ENCODE data around the gene RPL22L1. TPM values are rescaled to one million over a fixed set of nuclear protein-coding genes. Genes with fewer than 3 reads are reported as not detected.

The RPL22L1 gene
- 8.4 and 43.1 TPM in 2 replicates for total RNA-seq (2014; rRNA removed; shearing (Covaris generic); ENCODE audit: low replicate concordance)

DNA sequence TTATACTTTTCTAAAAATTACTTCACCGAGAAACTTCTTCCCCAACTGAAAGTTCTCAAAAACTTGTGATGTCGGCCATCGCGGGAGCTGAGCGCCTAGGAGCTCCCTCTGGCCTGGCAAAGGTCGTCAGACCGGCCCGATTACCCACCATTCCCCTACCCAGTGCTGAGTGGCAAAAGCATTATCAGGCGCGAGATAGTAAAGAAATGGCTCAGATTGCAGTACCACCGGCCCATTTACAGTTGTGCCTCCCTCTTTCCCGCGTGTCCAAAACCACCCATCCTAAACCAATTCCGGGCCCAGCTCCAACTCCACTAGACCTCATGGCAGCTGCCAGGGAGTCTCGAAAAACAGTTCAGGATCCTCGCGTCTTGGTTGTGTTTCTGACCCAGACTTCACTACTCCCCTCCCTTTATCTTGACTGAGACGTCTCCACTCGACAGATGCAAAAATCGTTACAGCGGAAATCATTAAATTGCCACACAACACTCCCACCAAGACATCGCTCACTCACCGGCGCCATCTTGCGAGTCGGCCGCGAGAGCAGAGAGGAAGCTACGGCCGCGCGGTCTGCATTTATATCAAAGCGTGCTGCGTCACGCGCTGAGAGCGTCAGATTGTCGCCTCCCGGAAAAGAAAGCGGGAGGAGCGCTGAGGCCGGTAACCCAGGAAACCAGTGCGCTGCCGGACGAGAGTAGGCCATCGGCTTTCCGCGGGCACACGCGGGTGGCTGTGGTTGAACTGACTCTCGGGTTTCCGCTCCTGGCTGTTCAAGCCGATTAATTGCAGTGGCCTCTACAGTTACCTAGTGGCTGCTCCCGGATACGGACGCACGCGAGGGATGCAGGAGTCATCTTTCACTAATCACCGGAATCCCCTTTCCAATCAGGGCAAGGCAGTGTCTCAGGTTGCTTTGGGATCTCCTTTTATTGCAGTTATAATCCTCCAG, at the start of gene RPL22L1:
Gene RPL22L1 (minus strand): TSS at position 551 of the 949 bp plus-strand sequence. CDS start 28 bp downstream, at position 523.
- Histone ChIP-seq H3K9me2 (replicated peaks; ENCODE audit: insufficient read depth, low read length) (no peaks in the 10 kb centered on the region), H3K79me2 (ENCODE audit: low read length) (peaks cover 17% of the 10 kb centered on the region), H3K9ac (ENCODE audit: low read length) (peak within 1 kb of the TSS; percentile 92), H4K20me1 (ENCODE audit: insufficient read depth, low read depth, low read length) (peaks cover 30% of the 10 kb centered on the region), H3K9me3 (ENCODE audit: low read length) (no peaks in the 10 kb centered on the region), H3K4me1 (ENCODE audit: low read length) (peaks cover 26% of the 10 kb centered on the region), H3K4me2 (ENCODE audit: low read depth, low read length, poor library complexity, severe bottlenecking) (peak within 1 kb of the TSS; percentile 98), H3K27me3 (ENCODE audit: low read length) (no peaks in the 10 kb centered on the region), H3K4me3 (ENCODE audit: low read length) (peak within 1 kb of the TSS; percentile 90), H2AFZ (ENCODE audit: low read length) (peak within 1 kb of the TSS; percentile 94), H3K27ac (ENCODE audit: low read length) (peak within 1 kb of the TSS; percentile 77), H3K36me3 (ENCODE audit: insufficient read depth, low read length) (peaks cover 32% of the 10 kb centered on the region)
- peak; percentile 98 for DNase-seq

DNA sequence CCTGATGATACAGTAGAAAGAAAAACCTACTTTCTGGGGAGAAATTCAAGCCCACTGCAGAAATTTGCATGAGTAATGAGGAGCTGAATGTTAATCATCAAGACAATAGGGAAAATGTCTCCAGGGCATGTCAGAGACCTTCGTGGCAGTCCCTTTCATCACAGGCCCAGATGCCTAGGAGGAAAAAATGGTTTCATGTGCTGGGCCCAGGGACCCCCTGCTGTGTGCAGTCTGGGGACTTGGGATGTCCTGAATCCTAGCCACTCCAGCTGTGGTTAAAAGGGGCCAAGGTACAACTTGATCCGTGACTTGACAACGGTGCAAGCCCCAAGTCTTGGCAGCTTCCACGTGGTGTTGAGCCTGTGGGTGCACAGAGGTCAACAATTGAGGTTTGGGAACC, 48.7 kb upstream of the RPL22L1 start:
- Histone ChIP-seq H3K4me1 (ENCODE audit: low read length) (no peaks in the 10 kb centered on the region), H3K9me3 (ENCODE audit: low read length) (no peaks in the 10 kb centered on the region), H3K27me3 (ENCODE audit: low read length) (no peaks in the 10 kb centered on the region), H3K79me2 (ENCODE audit: low read length) (no peaks in the 10 kb centered on the region), H3K36me3 (ENCODE audit: insufficient read depth, low read length) (no peaks in the 10 kb centered on the region), H3K9ac (ENCODE audit: low read length) (no peak overlapping the region), H3K9me2 (replicated peaks; ENCODE audit: insufficient read depth, low read length) (no peaks in the 10 kb centered on the region), H2AFZ (ENCODE audit: low read length) (no peak overlapping the region), H4K20me1 (ENCODE audit: insufficient read depth, low read depth, low read length) (no peaks in the 10 kb centered on the region), H3K4me3 (ENCODE audit: low read length) (no peak overlapping the region), H3K27ac (ENCODE audit: low read length) (no peak overlapping the region), H3K4me2 (ENCODE audit: low read depth, low read length, poor library complexity, severe bottlenecking) (no peak overlapping the region)
- DNase-seq, result no peak

DNA sequence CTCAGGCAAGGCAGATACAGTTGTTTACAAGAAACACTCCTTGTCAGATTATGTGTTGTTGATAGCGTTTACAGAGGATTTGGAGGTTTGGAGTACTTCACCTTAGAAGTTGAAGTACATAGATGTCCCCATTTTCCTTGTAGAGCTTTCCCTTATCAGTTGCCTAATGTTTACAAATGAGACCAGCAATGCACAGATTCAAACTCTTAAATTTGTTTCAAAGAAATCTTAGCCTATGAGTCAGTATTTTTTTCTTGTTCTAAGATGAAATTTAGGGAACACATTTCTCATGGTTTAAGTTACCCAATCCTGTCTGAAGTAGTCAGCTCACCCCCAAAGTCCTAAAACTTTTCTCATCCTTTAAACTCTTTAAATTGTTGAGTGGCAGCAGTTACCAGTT, 44.7 kb upstream of the RPL22L1 start:
- H3K9me2 ChIP-seq (replicated peaks; ENCODE audit: insufficient read depth, low read length), result no peaks in the 10 kb centered on the region
- no peak overlapping the region for H3K9ac ChIP-seq (ENCODE audit: low read length)

DNA sequence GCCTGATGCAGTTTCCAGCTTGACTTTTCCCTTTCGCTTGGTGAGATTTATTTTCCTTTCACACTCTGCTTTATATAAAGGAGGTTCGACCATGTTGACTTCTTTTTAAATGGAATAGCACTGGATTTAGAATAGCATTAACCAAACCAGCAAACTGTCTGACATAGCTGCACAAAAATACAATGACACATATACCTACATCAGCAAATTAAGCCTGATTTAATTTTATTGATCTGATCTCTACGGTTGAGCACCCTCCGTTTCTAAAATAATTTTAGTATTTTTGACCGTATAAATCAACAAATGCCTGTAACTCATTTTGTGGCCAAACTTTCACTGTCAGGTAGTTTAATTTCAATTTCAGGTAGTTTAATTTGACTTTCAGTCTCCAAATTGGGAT, 44.2 kb upstream of the RPL22L1 start:
- DNase-seq, result no peak
- no peaks in the 10 kb centered on the region for H3K27me3 ChIP-seq (ENCODE audit: low read length)
- H3K4me3 ChIP-seq (ENCODE audit: low read length), result no peak overlapping the region
- no peaks in the 10 kb centered on the region for H3K9me2 ChIP-seq (replicated peaks; ENCODE audit: insufficient read depth, low read length)
- H3K36me3 ChIP-seq (ENCODE audit: insufficient read depth, low read length), result no peaks in the 10 kb centered on the region
- H3K79me2 ChIP-seq (ENCODE audit: low read length), result no peaks in the 10 kb centered on the region
- H3K27ac ChIP-seq (ENCODE audit: low read length), result no peak overlapping the region
- no peaks in the 10 kb centered on the region for H4K20me1 ChIP-seq (ENCODE audit: insufficient read depth, low read depth, low read length)
- no peaks in the 10 kb centered on the region for H3K9me3 ChIP-seq (ENCODE audit: low read length)
- H3K4me2 ChIP-seq (ENCODE audit: low read depth, low read length, poor library complexity, severe bottlenecking), result no peak overlapping the region
- no peak overlapping the region for H3K9ac ChIP-seq (ENCODE audit: low read length)
- no peak overlapping the region for H2AFZ ChIP-seq (ENCODE audit: low read length)
- H3K4me1 ChIP-seq (ENCODE audit: low read length), result no peaks in the 10 kb centered on the region

More for the DNA sequence above, 44.7 kb upstream of the RPL22L1 start:
- no peak overlapping the region for H3K4me3 ChIP-seq (ENCODE audit: low read length)
- no peaks in the 10 kb centered on the region for H3K4me1 ChIP-seq (ENCODE audit: low read length)
- no peak overlapping the region for H3K4me2 ChIP-seq (ENCODE audit: low read depth, low read length, poor library complexity, severe bottlenecking)
- no peak for DNase-seq
- no peaks in the 10 kb centered on the region for H3K27me3 ChIP-seq (ENCODE audit: low read length)
- H3K79me2 ChIP-seq (ENCODE audit: low read length), result no peaks in the 10 kb centered on the region
- no peaks in the 10 kb centered on the region for H4K20me1 ChIP-seq (ENCODE audit: insufficient read depth, low read depth, low read length)
- no peak overlapping the region for H2AFZ ChIP-seq (ENCODE audit: low read length)
- H3K27ac ChIP-seq (ENCODE audit: low read length), result no peak overlapping the region
- no peaks in the 10 kb centered on the region for H3K9me3 ChIP-seq (ENCODE audit: low read length)
- H3K36me3 ChIP-seq (ENCODE audit: insufficient read depth, low read length), result no peaks in the 10 kb centered on the region

DNA sequence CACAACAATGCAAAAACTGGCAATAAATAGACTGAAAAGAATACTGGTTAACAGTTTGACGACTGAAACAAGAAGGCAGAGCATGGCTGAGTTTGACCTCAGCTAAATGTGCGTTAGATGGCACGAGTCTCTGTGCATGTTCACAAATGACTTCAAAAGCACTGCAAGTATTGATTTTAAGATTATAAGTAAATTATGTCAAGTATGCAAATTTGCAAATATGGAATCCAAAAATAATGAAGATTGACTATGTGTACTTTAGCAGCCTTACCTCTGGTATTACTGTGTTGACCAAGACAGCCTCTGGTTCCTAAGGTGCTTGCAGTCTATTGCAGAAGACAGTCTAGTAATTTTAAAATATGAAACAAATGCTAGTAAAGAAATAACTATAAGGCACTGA, 41.1 kb upstream of the RPL22L1 start:
- Histone ChIP-seq H3K27ac (ENCODE audit: low read length) (no peak overlapping the region), H3K27me3 (ENCODE audit: low read length) (no peaks in the 10 kb centered on the region), H3K36me3 (ENCODE audit: insufficient read depth, low read length) (no peaks in the 10 kb centered on the region), H3K4me1 (ENCODE audit: low read length) (peaks cover 15% of the 10 kb centered on the region), H2AFZ (ENCODE audit: low read length) (no peak overlapping the region), H3K9ac (ENCODE audit: low read length) (no peak overlapping the region), H3K79me2 (ENCODE audit: low read length) (no peaks in the 10 kb centered on the region), H3K9me2 (replicated peaks; ENCODE audit: insufficient read depth, low read length) (no peaks in the 10 kb centered on the region), H4K20me1 (ENCODE audit: insufficient read depth, low read depth, low read length) (no peaks in the 10 kb centered on the region), H3K4me3 (ENCODE audit: low read length) (no peak overlapping the region), H3K9me3 (ENCODE audit: low read length) (no peaks in the 10 kb centered on the region), H3K4me2 (ENCODE audit: low read depth, low read length, poor library complexity, severe bottlenecking) (no peak overlapping the region)
- no peak for DNase-seq

DNA sequence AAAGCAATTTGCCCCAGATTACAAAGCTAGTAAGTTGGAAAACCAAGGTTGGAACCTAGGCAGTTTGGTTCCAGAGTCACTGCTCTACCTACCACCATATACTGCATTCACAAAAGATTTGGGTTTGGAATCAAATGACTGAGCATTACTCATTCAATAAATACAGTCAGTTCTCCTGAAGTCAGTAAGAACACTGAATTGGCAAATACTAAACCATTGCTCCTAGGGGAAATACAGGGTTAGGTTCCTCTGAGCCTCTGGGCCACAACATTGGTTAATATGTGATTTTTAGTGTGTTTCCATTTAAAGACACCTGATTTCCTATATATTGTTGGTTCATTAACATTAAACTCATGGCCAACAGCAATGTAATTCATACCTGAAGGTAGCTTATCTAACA, 40.5 kb upstream of the RPL22L1 start:
- H2AFZ ChIP-seq (ENCODE audit: low read length), result no peak overlapping the region
- no peaks in the 10 kb centered on the region for H3K9me3 ChIP-seq (ENCODE audit: low read length)
- H3K79me2 ChIP-seq (ENCODE audit: low read length), result no peaks in the 10 kb centered on the region
- no peak overlapping the region for H3K27ac ChIP-seq (ENCODE audit: low read length)
- H3K4me2 ChIP-seq (ENCODE audit: low read depth, low read length, poor library complexity, severe bottlenecking), result no peak overlapping the region
- H3K36me3 ChIP-seq (ENCODE audit: insufficient read depth, low read length), result no peaks in the 10 kb centered on the region
- H3K4me3 ChIP-seq (ENCODE audit: low read length), result no peak overlapping the region
- DNase-seq, result no peak
- H3K9ac ChIP-seq (ENCODE audit: low read length), result no peak overlapping the region
- no peaks in the 10 kb centered on the region for H3K27me3 ChIP-seq (ENCODE audit: low read length)
- no peaks in the 10 kb centered on the region for H4K20me1 ChIP-seq (ENCODE audit: insufficient read depth, low read depth, low read length)
- H3K4me1 ChIP-seq (ENCODE audit: low read length), result peaks cover 15% of the 10 kb centered on the region
- H3K9me2 ChIP-seq (replicated peaks; ENCODE audit: insufficient read depth, low read length), result no peaks in the 10 kb centered on the region

DNA sequence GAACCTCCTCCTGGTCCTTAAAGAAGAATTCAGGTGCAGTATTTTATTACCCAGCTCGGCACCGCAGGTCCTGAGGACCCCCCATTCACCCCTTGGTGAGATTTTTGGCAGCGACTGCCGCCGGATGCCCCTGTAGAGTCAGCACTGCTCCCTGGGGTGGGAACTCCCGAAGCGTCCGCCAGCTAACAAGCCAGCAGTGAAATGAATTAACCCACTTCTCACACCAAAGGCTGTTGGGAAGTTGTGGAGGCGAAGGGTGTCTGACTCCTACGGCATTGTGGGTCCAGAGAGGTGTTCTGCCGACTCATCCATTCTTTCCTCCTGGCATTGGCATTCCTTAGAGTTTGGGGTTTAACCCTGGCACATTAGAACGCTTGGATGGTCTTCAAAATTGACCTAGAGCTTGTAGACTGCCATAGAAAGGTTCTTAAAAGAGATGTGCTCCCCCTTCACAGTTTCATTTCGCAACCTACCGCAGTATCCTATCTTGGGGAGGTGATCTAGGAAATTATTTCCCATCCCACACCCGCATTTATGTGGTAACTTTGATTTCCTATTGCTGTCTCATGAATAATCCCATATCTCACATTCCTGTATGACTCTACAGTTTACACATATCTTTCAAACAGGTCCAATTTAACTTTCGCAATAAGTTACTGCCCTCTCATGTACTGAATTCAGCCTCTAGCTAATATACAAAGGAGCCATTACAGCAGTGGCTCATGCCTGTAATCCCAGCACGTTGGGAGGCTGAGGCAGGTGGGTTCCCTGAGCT, 39.3 kb upstream of the RPL22L1 start:
- Histone ChIP-seq H3K9me2 (replicated peaks; ENCODE audit: insufficient read depth, low read length) (no peaks in the 10 kb centered on the region), H3K36me3 (ENCODE audit: insufficient read depth, low read length) (no peaks in the 10 kb centered on the region), H3K9ac (ENCODE audit: low read length) (no peak overlapping the region), H2AFZ (ENCODE audit: low read length) (no peak overlapping the region), H3K27ac (ENCODE audit: low read length) (no peak overlapping the region), H3K4me2 (ENCODE audit: low read depth, low read length, poor library complexity, severe bottlenecking) (no peak overlapping the region), H3K9me3 (ENCODE audit: low read length) (no peaks in the 10 kb centered on the region), H4K20me1 (ENCODE audit: insufficient read depth, low read depth, low read length) (no peaks in the 10 kb centered on the region), H3K4me3 (ENCODE audit: low read length) (no peak overlapping the region), H3K27me3 (ENCODE audit: low read length) (no peaks in the 10 kb centered on the region), H3K79me2 (ENCODE audit: low read length) (no peaks in the 10 kb centered on the region), H3K4me1 (ENCODE audit: low read length) (peaks cover 15% of the 10 kb centered on the region)
- no peak for DNase-seq

Data from Karpas-422 (cell line).